ENCODE data around the gene DOCK10.

DOCK10 gene

GRCh38 chr2:224798180-224798579, 244.1 kb downstream of the DOCK10 start:
- H3K4me3 ChIP-seq (ENCODE audit: low read depth, low read length), result no peak overlapping the region
- TF ChIP-seq, protein P1, sequence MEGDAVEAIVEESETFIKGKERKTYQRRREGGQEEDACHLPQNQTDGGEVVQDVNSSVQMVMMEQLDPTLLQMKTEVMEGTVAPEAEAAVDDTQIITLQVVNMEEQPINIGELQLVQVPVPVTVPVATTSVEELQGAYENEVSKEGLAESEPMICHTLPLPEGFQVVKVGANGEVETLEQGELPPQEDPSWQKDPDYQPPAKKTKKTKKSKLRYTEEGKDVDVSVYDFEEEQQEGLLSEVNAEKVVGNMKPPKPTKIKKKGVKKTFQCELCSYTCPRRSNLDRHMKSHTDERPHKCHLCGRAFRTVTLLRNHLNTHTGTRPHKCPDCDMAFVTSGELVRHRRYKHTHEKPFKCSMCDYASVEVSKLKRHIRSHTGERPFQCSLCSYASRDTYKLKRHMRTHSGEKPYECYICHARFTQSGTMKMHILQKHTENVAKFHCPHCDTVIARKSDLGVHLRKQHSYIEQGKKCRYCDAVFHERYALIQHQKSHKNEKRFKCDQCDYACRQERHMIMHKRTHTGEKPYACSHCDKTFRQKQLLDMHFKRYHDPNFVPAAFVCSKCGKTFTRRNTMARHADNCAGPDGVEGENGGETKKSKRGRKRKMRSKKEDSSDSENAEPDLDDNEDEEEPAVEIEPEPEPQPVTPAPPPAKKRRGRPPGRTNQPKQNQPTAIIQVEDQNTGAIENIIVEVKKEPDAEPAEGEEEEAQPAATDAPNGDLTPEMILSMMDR (IDR thresholded peaks at IDR 0.05; ENCODE audit: insufficient read depth, low read depth, low read length, missing control alignments), result no peak
- DNase-seq (ENCODE audit: low read depth), result no peak

GRCh38 chr2:224796695-224797305, 245.5 kb downstream of the DOCK10 start:
- H3K4me3 ChIP-seq (ENCODE audit: low read depth, low read length), result no peak overlapping the region
- no peak for DNase-seq (ENCODE audit: low read depth)
- TF ChIP-seq, protein P1 (IDR thresholded peaks at IDR 0.05; ENCODE audit: insufficient read depth, low read depth, low read length, missing control alignments), result no peak

GRCh38 chr2:224793946-224794345, 248.3 kb downstream of the DOCK10 start:
- DNase-seq (ENCODE audit: low read depth), result no peak

DNA sequence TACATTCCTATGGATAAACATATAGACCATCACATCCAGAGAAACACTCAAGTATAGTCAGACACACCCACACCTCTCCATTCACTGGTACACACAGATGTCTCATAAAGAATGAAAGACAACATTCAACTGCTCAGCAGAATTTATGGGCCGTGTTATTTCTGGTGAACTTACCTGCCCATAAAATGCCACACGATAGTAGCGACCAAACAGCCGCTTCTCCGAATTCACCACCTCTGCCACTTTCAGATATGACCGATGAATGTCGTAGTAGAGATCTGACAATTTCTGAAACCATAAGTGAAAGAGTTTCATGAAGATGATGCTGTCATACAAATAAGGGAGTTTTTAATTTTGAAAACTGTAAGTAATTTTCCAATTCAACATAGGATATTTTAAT, 255.4 kb downstream of the DOCK10 start:
- no peak for DNase-seq (ENCODE audit: low read depth)
- TF ChIP-seq, protein P1 (IDR thresholded peaks at IDR 0.05; ENCODE audit: insufficient read depth, low read depth, low read length, missing control alignments), result no peak
- no peak overlapping the region for H3K4me3 ChIP-seq (ENCODE audit: low read depth, low read length)

More at GRCh38 chr2:224793946-224794345, 248.3 kb downstream of the DOCK10 start:
- TF ChIP-seq, protein P1 (IDR thresholded peaks at IDR 0.05; ENCODE audit: insufficient read depth, low read depth, low read length, missing control alignments), result no peak
- H3K4me3 ChIP-seq (ENCODE audit: low read depth, low read length), result no peak overlapping the region

DNA sequence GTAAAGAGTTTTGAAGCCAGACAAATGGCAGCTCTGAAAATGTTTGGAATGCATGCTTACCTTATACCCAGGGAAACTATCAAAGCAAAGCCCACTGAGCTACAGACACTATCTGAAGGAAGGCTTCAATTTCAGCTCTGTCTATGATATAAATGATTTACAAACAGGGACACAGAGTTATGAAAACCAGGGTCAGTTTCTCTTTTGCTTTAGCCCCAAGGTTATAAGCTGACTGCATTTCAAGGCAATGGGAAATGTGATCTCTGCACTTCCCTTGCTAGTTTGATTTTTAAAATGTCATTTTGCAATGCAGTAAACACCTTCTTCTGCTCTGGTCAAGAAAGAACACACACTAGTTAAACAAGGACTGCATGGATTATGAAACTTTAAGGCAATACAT, 260.9 kb downstream of the DOCK10 start:
- TF ChIP-seq, protein P1 (IDR thresholded peaks at IDR 0.05; ENCODE audit: insufficient read depth, low read depth, low read length, missing control alignments), result no peak
- DNase-seq (ENCODE audit: low read depth), result no peak
- no peak overlapping the region for H3K4me3 ChIP-seq (ENCODE audit: low read depth, low read length)

DNA sequence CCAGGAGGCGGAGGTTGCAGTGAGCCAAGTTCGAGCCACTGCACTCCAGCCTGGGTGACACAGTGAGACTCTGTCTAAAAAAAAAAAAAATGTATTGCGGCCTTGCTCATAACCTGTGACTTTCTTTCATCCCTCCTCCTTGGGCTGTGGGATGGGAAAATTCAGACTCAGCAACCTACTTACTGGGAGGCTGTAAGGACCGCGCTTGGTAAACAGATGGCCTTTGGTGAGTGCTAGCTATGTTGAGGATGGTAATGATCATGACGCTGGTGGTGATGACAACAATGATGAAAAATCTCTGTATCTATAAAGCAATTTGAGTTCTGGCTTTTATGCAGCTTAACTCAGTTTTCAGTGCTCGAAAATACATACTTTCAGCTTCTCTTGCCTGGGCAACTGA, 261.4 kb downstream of the DOCK10 start:
- H3K4me3 ChIP-seq (ENCODE audit: low read depth, low read length), result no peak overlapping the region
- no peak for DNase-seq (ENCODE audit: low read depth)
- TF ChIP-seq, protein P1 (IDR thresholded peaks at IDR 0.05; ENCODE audit: insufficient read depth, low read depth, low read length, missing control alignments), result no peak

- TF ChIP-seq, protein P1 (IDR thresholded peaks at IDR 0.05; ENCODE audit: insufficient read depth, low read depth, low read length, missing control alignments), result no peak
- no peak for DNase-seq (ENCODE audit: low read depth)
- no peak overlapping the region for H3K4me3 ChIP-seq (ENCODE audit: low read depth, low read length)
Measured at GRCh38 chr2:224780106-224780505, 262.2 kb downstream of the DOCK10 start.
